ENCODE measurements around the gene GALNT13.

Gene GALNT13

DNA sequence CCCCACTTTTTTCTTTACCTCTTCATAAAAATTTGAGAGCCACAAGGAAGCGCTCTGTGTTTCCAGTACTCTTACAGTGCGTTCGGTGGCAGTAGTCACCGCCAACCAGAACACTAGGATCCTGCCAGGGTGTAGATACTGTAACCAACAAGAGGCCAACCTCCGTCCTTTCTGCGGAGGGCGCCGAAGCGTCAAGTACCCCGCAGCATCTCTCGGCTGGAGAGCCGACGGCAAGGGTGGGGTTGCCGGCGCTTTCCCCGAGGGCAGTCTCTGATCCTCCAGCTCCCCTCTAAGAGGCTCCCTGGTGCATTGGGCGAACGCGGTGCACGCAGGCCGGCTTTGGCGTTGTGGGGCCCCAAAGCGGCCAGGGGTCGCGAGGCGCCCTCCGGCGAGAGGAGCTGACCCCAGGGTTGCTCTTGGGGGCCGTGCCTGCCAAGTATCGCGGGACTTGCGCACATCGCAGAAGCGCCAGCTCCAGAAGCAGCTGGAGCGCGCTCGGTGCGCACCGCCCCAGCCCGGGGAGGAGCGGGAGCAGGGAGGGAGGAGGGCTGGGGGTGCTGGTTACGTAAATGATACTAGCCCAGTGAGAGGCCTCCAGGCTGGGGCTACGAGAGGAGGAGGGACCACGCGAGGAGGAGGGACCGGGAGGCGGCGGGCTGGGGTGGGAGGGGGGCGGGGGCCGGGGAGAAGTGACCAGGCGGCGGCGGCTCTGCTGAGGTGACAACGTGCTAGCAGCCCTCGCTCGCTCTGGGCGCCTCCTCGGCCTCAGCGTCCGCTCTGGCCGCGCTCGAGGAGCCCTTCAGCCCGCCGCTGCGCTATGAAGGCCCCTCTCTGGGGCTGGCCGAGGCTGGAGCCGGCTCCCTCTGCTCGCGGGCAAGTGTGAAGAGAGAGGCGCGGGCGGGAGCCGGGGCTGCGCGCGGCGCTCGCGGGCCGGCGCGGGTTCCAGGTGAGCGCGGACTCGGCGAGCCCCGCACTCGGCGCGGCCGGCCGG is at the start of gene GALNT13:
Gene GALNT13 (plus strand): TSS at position 692 of the 991 bp plus-strand sequence.
- FAIRE-seq = no peak

DNA sequence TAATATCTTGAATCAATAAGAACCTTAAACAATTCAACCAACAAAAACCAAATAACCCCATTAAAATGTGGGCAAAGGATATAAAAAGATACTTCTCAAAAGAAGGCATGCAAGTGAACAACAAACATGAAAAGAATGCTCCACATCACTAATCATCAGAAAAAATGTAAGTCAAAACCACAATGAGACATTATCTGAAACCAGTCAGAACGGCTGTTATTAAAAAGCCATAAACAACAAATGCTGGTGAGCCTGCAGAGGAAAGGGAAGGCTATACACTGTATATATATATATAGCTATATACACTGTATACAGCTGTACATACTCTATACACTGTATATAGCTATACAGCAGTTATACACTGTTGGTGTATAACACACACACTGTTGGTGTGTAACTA is 47.8 kb upstream of the GALNT13 start:
- no peak for FAIRE-seq

DNA sequence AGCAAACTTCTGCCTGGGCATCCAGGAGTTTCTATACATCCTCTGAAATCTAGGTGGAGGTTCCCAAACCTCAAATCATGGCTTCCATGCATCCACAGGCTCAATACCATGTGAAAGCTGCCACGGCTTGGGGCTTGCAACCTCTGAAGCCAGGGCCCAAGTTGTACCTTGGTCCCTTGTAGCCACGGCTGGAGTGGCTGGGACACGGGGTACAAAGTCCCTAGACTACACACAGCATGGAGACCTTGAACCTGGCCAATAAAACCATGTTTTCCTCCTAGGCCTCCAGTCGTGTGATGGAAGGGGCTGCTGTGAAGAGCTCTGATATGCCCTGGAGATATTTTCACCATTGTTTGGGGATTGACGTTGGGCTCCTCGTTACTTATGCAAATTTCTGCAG is 43.4 kb upstream of the GALNT13 start:
- no peak for FAIRE-seq

DNA sequence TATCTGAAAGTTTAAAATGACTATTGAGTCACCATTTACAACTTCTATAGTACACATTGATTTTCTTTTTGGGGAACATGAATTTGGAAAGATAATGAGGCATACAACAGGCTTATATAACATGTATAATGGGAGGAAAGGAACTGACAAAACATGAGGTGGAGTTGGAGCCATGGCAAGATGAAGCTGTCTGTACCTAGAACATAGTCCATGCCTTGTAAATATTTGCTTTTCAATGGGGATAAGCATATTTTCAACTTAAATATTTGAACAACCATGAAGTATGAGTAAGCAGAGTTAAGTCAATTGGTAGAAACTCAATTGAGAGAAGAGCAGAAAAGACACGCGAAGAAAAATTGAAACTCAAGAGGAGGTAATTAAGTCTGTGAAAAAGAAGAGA is 37.1 kb upstream of the GALNT13 start:
- FAIRE-seq = no peak

DNA sequence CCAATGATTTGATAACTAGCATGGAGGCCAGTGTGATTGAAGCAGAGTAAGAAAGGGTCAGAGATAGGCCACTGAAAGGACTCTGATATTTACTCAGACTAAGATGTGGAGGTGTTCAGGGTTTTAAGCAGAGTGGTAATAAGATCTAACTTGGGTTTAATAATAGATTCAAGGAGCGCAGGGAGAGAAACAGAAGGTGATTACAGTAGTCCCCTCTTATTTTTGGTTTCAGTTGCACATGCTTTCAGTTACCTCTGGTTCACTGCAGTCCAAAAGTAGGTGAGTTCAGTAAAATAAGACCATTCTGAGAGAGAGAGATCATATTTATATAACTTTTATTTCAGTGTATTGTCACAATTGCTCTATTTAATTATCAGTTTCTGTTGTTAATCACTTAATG is 13.5 kb upstream of the GALNT13 start:
- FAIRE-seq = no peak

DNA sequence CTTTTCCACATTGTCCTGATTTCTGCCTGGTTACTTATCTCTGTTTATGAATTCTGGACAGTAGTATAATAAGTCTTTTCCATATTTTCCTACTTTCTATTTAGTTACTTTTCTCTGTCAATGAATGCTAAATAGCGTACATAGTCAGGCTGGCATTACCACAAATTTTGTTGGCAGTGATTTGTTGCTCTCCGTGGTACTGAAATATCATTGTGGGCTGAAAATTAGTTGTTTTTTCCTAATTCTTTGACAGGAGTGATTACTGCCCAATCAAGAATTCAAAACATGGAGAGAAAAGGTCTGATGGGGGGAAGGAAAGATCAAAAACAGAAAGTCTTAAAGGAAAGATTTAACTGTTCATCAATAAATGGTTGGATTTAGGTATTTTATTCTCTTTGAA is 7.7 kb upstream of the GALNT13 start:
- FAIRE-seq = no peak

DNA sequence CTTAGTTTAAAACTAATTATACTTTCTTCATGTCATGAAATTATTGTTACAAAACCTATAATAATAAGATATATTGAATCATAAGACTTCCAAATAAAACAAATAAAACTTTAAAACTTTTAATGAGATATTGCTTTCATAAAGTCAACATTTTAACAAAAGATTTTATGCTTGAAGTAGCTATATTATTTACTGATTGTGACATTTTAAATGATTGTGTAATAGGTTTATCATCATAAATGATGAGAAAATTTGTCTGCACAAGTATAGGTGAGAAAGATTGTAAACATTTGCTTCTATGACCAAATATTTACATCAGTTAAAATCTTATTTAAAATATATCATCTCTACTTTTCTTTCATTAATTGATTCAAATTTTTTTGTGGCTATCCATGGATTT is 5.1 kb upstream of the GALNT13 start:
- FAIRE-seq = no peak

DNA sequence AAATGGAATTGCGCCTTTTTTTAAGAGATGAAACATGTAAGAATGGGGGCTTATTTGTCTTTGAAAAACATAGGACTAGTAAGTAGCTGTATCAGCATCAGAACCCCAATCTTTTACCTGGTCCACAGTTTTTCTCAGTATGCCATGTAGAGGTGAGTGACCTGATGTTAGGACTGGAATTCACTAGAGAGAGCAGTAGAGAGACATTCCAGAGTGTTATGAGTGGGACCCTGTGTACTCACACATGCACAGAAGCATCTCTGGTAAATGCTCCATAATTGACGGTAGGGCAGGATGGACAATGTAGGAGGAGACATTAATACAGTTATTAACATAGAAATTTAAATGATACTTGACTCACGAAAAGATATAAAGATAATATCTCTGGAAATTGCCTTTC is 1.4 kb upstream of the GALNT13 start:
- no peak for FAIRE-seq

DNA sequence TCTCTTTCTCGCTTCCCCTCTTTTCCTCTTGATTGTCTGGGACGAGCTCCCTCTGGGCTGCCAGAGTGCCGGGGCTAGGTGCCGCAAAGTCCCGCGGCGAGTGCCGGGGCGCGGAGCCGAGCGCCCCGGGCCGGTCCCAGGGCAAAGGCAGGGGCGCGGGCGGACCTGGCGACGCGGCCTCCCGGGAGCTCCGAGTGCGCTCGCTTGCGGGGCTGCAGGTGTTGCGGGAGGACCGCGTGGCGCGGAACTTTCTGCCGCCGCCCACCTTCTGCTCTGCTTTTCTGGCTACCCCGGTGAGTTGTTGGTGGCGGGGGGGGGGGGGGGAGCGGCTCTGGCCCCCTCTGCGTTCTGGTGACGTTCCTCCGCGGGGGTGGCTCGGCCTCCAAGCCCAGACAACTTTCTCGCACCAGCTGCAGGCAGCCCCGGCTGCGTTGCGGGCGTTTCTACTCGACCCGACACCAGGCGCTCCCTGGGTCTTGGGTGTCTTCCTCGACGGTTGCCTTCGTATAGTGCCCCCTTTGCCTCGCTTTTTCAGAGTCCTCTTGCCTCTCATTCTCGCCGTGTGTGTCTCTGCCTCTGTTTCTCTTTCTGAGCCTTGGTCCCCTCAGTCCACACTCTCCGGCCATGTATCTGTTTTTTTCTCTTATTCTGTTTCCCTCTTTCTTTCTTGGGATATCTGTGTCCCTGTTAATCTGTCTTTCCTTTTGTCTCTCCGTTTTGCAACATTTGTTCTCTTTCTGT is 759 bp downstream of the GALNT13 start:
- FAIRE-seq = no peak

DNA sequence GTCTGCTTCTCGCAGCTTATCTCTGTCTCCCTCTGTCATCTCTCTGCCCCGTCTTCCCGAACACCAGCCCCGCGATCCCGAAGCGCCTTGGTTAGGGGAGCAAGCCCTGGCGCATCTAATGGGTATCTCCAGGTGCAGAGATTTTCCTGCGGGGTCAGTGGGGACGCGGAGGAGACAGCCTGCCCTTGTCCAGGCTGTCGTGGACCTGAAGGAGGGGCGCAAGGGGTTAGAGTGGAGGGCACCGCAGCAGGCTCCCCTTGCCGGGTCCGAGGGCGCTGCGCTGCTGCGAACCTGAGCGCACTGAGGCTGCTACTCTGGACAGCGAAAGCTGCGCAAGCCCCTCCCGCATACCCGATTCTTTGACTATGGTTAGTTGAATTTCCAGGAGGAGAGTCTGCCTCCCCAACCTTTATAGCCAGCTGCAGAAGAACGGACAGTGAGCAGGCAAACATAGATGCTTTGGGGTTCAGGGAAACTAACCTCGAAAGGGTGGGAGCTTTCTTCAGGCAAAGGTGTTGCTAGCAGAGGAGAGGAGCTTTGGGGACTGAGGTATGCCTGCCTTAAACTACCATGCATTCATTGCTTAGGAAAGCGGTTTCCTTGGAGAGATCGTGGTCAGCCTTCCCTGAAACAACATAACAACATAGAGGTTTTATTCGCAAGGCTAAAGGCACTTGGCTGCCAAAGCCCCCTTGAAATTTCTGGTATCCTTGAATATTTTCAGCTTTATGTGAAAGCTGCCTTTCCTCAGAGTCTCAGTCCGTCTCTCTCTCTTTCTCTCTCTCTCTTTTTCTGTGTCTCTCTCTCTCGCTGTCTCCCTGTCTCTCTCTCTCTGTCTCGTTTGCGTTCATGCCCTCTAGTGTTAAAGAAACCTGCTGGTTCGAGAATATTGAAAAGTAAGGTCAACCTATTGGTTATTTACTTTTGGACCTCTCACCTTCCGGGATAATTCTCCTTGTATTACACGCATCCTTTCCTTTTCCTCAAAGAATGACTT is 1.6 kb downstream of the GALNT13 start:
- FAIRE-seq = no peak

DNA sequence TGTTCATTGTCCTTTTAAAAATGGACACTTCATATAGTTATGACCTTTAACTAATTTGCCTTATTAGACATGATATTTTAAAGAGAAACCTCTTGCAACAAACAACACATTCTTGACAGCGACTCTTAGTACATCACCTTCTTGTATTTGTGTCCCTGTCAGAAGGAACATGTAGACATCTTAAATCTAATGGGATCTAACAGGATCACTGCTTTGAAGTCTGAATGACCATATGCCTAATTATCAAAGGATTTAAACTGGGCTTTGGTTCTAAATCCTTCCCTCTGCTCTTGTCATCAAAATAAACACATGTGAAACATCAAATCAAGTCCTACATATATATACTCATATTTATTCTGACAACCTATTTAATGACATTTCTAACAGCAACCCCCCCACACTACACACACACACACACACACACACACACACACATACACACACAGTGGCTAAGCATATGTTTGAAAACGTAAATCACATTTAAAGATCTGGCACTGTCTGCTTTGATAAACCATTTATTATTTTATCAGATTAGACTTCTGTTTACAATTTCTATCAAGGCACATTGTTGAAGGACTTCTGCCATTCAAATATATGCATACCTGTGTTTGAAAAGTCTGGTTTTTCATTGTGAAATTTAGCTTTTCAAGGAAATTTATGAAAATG is 4.2 kb downstream of the GALNT13 start:
- no peak for FAIRE-seq

DNA sequence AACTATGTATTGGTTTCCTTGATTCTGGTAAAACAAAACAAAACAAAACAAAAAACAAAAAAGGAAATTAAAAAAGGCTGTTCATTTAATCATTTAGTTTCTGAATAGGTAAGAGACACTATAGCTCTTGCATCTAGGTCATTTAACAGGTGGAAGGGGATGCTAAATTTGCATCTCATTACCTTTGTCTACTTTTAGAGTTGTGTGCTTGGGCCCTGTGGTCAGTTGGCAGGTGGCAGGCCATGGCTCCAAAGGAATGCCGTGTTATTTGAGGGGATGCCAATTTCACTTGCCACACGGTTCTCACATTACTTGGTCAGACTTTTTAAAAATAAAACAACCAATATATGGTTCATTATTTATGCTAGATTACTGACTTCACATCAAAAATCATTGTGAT is 9.2 kb downstream of the GALNT13 start:
- no peak for FAIRE-seq

DNA sequence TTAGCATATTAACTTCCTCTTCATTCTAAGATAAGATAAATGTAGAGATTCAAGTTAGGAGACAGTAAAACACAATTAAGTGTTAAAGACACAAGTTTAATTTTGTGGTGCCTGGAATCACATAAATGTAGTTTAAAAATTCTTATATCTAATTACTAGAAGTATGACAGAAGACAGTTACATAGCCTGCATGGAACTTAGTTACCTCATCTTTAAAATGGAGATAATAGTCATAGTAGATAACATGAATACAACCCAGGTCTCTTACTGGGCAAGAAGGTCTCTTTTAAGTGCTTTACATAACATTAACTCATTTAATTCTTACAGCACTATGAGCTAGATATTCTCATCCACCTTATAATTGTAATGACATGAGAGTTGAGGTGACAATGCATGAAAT is 15.1 kb downstream of the GALNT13 start:
- FAIRE-seq = peak; percentile 13

DNA sequence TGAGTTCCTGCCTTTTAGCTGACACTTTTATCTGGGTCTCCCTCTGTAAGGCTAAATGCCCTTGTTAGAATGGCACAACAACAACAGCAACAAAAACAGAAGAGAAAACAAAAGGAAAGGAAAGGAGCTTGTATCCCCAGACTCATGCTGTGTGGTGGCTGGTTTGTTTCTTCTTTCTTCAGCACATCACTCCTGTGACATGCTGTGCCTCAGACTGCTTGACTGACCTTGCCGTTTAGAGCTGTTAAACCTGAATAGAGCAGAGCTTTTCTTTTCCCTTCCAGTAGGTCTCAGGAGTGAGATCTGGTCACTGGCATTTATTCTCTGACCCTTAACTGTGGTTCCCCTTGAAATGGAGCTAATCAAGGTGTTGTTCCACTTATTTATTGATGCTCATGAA is 18.9 kb downstream of the GALNT13 start:
- FAIRE-seq = no peak

DNA sequence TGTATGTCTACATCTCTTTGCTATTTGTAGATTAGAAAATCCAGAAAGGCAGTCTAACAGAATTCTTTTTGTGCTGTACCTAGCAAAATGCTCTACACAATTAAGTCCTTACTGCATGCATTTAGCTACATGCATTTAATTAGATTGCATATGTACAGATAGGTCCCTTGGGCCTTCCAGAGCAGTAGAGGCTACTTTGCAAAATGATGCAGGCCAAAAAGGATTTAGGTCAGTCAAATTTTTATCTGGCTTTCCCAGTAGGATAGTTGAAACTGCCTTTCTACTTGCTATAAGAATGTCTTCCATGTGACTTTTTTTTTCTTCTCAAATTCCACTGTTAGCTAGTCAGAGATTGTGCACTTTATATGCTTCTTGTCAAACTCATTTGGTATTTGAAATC is 19.3 kb downstream of the GALNT13 start:
- no peak for FAIRE-seq

DNA sequence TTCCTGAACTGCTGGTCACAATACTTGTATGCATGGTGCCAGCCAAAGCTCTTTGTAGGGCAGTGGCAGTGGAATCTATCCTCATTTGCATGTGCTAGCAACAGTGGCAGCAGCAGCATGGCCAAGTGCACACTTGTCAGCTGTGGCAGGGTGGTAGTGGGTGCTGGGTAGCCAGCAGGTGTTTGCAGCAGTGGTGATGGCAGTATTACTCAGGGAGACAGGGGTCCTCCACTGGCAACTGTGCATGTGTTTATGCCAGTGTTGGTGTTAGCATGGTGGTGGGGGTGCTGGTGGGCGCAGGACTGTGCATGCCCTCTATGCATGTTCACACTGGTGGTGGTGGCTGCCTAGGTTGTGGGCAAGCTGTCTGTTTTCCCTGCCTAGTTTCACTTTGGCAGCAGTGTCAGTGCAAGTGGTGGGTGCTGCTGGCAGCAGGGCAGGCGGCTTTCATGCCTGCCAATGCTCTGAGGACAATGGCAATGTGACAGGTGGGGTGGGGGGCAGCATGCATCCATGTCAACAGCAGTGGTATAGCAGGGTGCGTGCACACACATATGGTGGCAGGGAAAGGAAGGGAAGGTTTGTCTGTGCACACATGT is 41.2 kb downstream of the GALNT13 start:
- FAIRE-seq = no peak

DNA sequence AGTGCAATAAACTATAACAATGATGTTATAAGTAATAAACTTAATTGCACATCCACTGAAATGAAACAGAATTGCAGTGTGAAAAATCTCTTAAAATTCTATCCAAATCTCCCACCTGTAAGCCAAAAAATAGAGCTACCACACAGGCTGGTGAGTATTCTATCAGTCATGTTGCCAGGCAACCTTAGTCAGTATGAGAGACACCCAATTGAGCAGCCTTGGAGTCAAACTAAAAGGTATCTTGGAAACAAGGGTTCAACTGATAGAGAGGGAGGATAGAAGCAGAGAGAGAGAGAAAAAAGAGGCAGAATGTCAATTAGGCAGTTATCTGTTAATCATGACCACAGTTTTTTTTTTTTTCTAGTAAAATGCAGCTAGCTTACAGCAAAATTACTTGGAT is 45.8 kb downstream of the GALNT13 start:
- peak; percentile 84 for FAIRE-seq

DNA sequence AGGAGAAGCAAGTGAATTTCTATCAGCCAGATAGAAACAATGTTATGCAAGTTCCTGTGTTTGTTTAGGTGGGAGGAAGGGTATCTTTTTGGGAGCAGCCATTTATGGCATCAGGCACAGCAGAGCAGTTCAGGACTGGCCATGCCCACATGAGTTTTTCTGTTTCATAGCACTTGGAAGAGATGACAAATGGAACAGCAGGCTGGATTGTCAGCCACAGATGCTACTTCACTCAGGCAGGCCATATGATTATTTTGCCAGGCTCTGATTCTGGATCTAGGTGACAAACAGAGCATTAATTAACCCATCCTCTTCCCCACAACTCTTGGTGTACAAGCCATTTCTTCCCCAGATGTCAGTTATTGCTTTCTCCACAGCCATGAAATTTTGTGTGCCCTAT is 63.8 kb downstream of the GALNT13 start:
- no peak for FAIRE-seq

DNA sequence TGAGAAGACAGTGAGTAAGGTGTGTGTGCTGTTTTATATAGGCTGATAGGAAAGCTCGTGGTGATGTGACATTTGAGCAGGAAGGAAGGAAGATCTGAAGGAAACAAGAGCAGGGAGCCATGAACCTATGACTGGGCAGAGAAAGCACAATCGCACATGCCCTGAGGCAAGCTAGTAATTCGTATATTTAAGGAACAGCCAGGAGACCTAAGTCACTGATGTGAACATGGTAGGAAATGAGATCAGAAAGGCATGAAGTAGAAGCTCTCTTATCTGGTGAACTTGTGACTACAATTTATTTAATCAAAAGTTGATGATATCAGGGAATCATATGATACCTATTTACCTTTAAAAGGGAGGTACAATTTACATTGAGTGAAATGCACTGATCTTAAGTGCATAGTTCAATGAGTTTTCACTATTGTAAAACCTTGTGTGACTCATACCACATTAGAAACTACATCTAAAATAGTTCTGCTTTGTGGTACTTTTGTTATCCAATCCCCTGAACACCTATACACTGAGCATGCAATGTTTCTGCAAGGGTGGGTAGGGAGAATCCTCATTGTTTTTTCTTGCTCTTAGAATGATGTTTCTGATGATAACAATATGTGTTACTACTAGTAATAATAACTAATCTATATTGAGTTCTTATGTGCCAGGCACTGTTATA is 67.5 kb downstream of the GALNT13 start:
- no peak for FAIRE-seq

DNA sequence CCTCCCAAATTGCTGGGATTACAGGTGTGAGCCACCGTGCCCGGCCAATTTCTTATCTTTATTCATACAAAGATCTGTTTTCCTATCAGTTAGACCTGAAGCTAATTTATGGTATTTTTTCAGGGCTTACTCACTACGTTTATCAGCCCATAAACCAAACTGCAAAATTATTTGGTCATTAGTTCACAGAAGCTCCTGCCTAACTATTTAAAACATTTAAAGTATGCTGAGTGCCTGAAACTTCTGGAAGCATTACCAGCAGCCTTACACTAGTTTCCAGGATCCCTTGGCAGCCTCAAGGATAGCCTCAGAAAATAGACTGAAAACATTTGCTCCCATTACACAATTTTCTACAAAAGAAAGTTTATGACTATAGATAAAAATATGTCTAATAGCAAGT is 68.8 kb downstream of the GALNT13 start:
- no peak for FAIRE-seq

DNA sequence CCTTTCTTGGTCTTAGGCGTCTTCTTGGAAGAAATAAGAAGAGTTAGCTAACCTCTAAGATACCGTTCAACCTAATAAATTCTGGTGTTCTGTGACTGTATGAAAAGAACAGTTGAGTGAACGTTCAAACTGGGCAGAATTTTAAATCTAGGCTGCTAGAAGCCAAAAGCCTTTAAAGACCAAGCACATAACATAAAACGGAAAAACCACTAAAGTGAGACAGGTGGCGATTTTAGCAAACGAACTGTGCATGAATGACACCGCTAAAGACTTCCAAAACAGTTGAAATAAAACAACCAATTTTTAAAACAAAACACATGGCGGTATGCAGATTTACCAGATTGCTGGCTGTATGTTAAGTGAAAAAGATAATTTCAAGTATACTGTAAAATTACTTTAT is 73.1 kb downstream of the GALNT13 start:
- no peak for FAIRE-seq

Measured in islet of Langerhans (tissue), 1 donor.